Left lung (tissue), 10 donors: ENCODE results near the gene MCF2L. TPM values are rescaled to one million over a fixed set of nuclear protein-coding genes. Genes with fewer than 3 reads are reported as not detected.

Experiments
- ATAC-seq: fragments of 200-7000 bp; cut with Tn5 transposase; one replicate; pipeline ENCODE4 v1.9.1; 2020; ENCODE audit warnings: moderate library complexity
- DNase-seq, 4 donors: peaks; one replicate each; pipeline ENCODE4 v3.0.0-alpha.2; 2013 to 2020
- H3K27ac ChIP-seq, 2 donors: fragments of 200-600 bp; sonication (generic) in 1 of 2; one replicate each; pipeline versions ENCODE4 v1.5.0 to v1.8.0; 2020 to 2021
- H3K27me3 ChIP-seq, 2 donors: fragments of 200-600 bp; sonication (generic) in 1 of 2; one replicate each; pipeline versions ENCODE4 v1.5.0 to v1.8.0; 2020 to 2021
- H3K36me3 ChIP-seq, 2 donors: fragments of 200-600 bp; sonication (generic) in 1 of 2; one replicate each; pipeline versions ENCODE4 v1.5.0 to v1.8.0; 2020 to 2021
- H3K4me1 ChIP-seq, 2 donors: fragments of 200-600 bp; one replicate each; pipeline ENCODE4 v1.8.0; 2021
- H3K4me3 ChIP-seq, 2 donors: fragments of 200-600 bp; sonication (generic) in 1 of 2; one replicate each; pipeline versions ENCODE4 v1.5.0 to v1.8.0; 2020 to 2021; ENCODE audit warnings: mild to moderate bottlenecking in 1 of 2
- H3K9me3 ChIP-seq, 2 donors: fragments of 200-600 bp; sonication (generic) in 1 of 2; one replicate each; pipeline versions ENCODE4 v1.5.0 to v1.8.0; 2020 to 2021
- intact Hi-C, 2 donors: fragments of 100-400 bp; cut with DNase I; formaldehyde crosslinking; loops; one replicate each; pipeline versions ENCODE4 v1.11.2 to v1.14.2; 2022
- polyA plus RNA-seq, 6 donors: library from polyadenylated mRNA; unstranded; fragments of 120-200 nt; gene quantifications; one replicate each; pipeline ENCODE4 v1.2.1, GENCODE V29; 2013; ENCODE audit not compliant: insufficient read length in 6 of 6
- total RNA-seq, 2 donors: library from RNA; stranded (reverse); fragmentation: NEBNext Ultra II Directional; extraction: Animal tissue kit (Norgen Biotek cat#: 25700); gene quantifications; one replicate each; pipeline ENCODE4 v1.2.1, GENCODE V29; 2021
- TF ChIP-seq, protein P1 (sequence below), 2 donors: fragments of 200-600 bp; sonication (generic) in 1 of 2; IDR thresholded peaks; one replicate each; pipeline versions ENCODE4 v1.5.0 to v1.8.0; 2021; ENCODE audit warnings: antibody characterized with exemption in 2 of 2
- donor health status: DM: no; HTN: yes; CAD: no.
- donor health status: DM: no; HTN: no; CAD: no.

The MCF2L gene
- total and polyA plus RNA-seq, 8 donors, result 22.2 to 39.5 (median 33.7) TPM

DNA sequence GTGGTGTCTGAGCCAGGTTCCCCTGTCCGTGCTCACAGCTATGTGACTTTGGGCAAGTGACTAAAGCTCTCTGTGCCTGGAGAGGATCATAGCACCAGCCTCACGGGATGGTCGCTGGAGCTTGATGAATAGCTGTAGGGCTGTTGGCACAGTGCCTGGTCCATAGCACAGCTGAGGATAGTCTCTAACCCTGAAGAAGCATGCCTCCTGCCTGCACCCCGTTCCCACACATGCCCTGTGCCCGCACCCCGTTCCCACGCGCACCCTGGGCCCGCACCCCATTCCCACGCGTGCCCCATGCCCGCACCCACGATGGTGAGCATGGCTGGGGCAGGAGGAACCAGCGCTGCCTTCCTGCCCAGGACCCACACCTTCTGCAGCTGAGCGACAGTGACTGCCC is 72.9 kb downstream of the MCF2L start:
- Histone ChIP-seq H3K27me3 (no peaks in the 10 kb centered on the region), H3K27ac (no peak overlapping the region), H3K36me3 (peaks cover 0 to 3% of the 10 kb centered on the region in 2 donors), H3K9me3 (no peaks in the 10 kb centered on the region), H3K4me3 (no peak overlapping the region), H3K4me1 (peaks cover 0 to 5% of the 10 kb centered on the region in 2 donors)
- DNase-seq (peak in 1 of 4 donors; percentile 62), ATAC-seq (no peak)
- intact Hi-C loops, result no loop called here
- TF ChIP-seq, protein P1, sequence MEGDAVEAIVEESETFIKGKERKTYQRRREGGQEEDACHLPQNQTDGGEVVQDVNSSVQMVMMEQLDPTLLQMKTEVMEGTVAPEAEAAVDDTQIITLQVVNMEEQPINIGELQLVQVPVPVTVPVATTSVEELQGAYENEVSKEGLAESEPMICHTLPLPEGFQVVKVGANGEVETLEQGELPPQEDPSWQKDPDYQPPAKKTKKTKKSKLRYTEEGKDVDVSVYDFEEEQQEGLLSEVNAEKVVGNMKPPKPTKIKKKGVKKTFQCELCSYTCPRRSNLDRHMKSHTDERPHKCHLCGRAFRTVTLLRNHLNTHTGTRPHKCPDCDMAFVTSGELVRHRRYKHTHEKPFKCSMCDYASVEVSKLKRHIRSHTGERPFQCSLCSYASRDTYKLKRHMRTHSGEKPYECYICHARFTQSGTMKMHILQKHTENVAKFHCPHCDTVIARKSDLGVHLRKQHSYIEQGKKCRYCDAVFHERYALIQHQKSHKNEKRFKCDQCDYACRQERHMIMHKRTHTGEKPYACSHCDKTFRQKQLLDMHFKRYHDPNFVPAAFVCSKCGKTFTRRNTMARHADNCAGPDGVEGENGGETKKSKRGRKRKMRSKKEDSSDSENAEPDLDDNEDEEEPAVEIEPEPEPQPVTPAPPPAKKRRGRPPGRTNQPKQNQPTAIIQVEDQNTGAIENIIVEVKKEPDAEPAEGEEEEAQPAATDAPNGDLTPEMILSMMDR (IDR thresholded peaks at IDR 0.05), result no peak

DNA sequence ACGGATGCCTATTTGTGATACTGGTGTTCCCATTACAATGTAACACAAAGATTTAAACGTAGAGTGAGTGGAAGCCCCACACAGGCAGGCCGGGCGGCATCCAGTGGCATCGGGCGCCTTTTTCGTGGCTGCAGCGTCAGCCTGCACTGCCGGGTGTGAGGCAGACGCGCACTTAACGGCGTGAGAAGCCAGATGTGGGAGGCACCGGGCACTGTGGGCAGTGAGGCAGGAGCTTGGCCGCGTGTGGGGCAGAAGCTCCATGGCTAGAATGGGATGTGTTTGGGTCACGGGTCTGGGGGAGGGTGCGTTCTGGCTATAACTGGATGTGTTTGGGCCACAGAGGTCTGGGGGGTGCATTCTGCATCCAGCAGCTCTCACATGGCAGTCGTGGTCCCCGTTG is 73.4 kb downstream of the MCF2L start:
- Histone ChIP-seq H3K4me1 (peaks cover 0 to 5% of the 10 kb centered on the region in 2 donors), H3K9me3 (no peaks in the 10 kb centered on the region), H3K27ac (no peak overlapping the region), H3K27me3 (no peaks in the 10 kb centered on the region), H3K36me3 (peaks cover 0 to 5% of the 10 kb centered on the region in 2 donors), H3K4me3 (no peak overlapping the region)
- ATAC-seq, result no peak
- TF ChIP-seq, protein P1 (IDR thresholded peaks at IDR 0.05), result no peak
- peak in 1 of 4 donors; percentile 68 for DNase-seq
- intact Hi-C loops, result no loop called here

DNA sequence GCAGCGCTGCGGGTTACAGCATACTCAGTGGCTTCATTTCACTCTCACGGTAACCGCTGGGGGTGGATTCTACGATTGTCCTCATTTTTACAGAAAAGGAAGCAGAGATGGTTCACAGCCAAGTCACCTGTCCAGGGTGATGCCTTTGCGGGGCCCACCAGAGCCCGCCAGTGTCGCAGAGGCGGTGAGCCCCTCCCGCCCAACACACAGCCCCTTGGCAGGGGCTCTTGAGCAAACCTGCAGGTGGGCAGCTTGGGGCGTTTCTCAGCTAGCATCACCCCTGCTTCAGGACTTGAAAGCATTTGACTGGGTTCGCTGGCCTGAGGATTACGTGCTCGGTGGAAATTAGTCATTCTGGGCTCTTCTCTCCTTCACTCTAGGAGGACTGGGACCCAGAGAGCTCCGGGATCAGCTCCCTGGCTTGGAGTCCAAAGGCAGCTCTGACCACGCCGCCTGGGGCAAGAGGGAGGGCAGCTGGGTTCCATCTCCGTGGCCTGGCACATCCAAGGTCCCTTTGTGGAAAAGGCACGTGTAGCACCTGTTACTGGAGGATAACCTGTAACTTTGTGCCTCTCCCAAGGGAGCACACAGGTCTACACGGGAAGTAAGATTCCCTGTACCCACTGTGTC is 74.1 kb downstream of the MCF2L start:
- intact Hi-C loops, result no loop called here
- peaks cover 0 to 5% of the 10 kb centered on the region in 2 donors for H3K4me1 ChIP-seq
- TF ChIP-seq, protein P1 (IDR thresholded peaks at IDR 0.05), result no peak
- no peak overlapping the region for H3K27ac ChIP-seq
- H3K4me3 ChIP-seq, result no peak overlapping the region
- no peaks in the 10 kb centered on the region for H3K27me3 ChIP-seq
- DNase-seq (peak in 1 of 4 donors; percentile 62), ATAC-seq (no peak)
- peaks cover 0 to 5% of the 10 kb centered on the region in 2 donors for H3K36me3 ChIP-seq
- no peaks in the 10 kb centered on the region for H3K9me3 ChIP-seq

DNA sequence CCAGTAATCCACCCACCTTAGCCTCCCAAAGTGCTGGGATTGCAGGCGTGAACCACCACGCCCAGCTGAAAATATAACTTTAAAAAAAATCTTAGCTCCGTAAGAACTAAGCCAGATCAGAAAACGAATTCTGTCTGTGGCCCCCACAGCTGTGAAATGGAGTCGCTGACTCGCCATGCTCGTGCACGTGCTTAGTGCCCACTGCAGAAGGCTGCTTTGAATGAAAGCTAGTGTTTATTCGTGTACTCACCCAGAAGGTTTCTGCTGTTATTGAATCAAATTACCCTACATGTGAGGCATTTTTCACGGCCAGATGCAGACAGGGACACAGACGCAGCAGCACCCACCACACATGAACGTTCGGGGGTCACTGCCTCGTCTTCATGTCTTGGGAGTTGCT is 74.9 kb downstream of the MCF2L start:
- TF ChIP-seq, protein P1 (IDR thresholded peaks at IDR 0.05), result no peak
- intact Hi-C loops, result no loop called here

DNA sequence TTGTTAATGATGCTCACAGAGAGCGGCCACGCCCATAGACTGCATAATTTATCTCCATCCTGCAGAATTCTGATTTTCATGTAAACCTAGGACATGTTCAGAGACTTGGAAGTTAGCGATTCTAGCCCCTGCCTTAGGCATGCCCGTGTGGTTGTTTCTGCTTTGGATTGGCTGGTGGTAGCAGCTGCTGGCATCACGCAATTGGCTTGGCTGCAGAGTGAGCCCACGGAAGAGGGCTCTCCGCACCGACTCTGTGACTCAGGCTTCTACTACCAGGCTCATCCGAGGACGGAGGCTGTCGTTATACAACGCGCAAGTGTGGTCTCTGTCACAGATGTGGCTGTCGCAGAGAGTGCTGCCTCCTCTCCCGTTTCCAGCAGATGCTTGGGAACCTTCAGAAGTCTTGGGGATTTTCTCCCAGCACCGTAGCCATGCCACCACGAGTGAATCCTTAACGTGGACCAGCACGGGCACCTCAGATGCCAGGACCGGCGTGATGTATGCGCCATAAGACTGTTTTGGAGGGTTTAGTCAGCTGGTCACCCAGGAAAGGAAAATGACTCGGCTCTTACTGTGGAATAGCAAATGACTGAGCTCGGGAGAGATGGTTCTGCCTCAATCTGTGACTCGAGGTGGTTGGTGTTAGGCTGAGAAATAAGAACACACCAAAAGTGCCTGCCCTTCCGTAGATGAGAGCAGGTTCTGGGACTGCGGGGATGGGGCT is 75.5 kb downstream of the MCF2L start:
- DNase-seq, result peak in 1 of 4 donors; percentile 40
- peaks cover 0 to 5% of the 10 kb centered on the region in 2 donors for H3K36me3 ChIP-seq
- ATAC-seq, result no peak
- H3K27ac ChIP-seq, result no peak overlapping the region
- intact Hi-C loops, result no loop called here
- no peak overlapping the region for H3K4me3 ChIP-seq
- TF ChIP-seq, protein P1 (IDR thresholded peaks at IDR 0.05), result no peak
- H3K4me1 ChIP-seq, result peaks cover 0 to 5% of the 10 kb centered on the region in 2 donors
- H3K27me3 ChIP-seq, result no peaks in the 10 kb centered on the region
- no peaks in the 10 kb centered on the region for H3K9me3 ChIP-seq

More for the DNA sequence above, 74.9 kb downstream of the MCF2L start:
- H3K4me1 ChIP-seq, result peaks cover 0 to 5% of the 10 kb centered on the region in 2 donors
- no peaks in the 10 kb centered on the region for H3K9me3 ChIP-seq
- H3K27ac ChIP-seq, result no peak overlapping the region
- no peaks in the 10 kb centered on the region for H3K27me3 ChIP-seq
- peaks cover 0 to 5% of the 10 kb centered on the region in 2 donors for H3K36me3 ChIP-seq
- no peak overlapping the region for H3K4me3 ChIP-seq
- ATAC-seq (no peak), DNase-seq (no peak)
